ENCODE data around the gene TYW1.
"Not testable (repeated sequence)": the region's sequence is repeated elsewhere in the genome, so short reads cannot be mapped to it uniquely, and the experiment has no call there.

Gene TYW1

GRCh38 chr7:67049908-67050307 lies 53.3 kb downstream of the TYW1 start:
- DNase-seq, result not testable (repeated sequence)

GRCh38 chr7:67052161-67052560 lies 55.5 kb downstream of the TYW1 start:
- not testable (repeated sequence) for DNase-seq

GRCh38 chr7:67056683-67057082 lies 60.0 kb downstream of the TYW1 start:
- DNase-seq, result no peak

GRCh38 chr7:67061321-67061720 lies 64.7 kb downstream of the TYW1 start:
- not testable (repeated sequence) for DNase-seq

GRCh38 chr7:67062802-67063201 lies 66.2 kb downstream of the TYW1 start:
- DNase-seq, result not testable (repeated sequence)

- DNase-seq, result not testable (repeated sequence)
Measured at GRCh38 chr7:67066950-67067622, 70.5 kb downstream of the TYW1 start.

GRCh38 chr7:67076120-67076519 lies 79.5 kb downstream of the TYW1 start:
- DNase-seq, result not testable (repeated sequence)

- not testable (repeated sequence) for DNase-seq
Measured at GRCh38 chr7:67082880-67083279, 86.2 kb downstream of the TYW1 start.

- DNase-seq, result not testable (repeated sequence)
Measured at GRCh38 chr7:67089261-67089660, 92.6 kb downstream of the TYW1 start.

GRCh38 chr7:67091053-67091452 lies 94.4 kb downstream of the TYW1 start:
- not testable (repeated sequence) for DNase-seq

GRCh38 chr7:67098031-67098430 lies 101.4 kb downstream of the TYW1 start:
- DNase-seq, result not testable (repeated sequence)

GRCh38 chr7:67099406-67099805 lies 102.8 kb downstream of the TYW1 start:
- not testable (repeated sequence) for DNase-seq

- DNase-seq, result not testable (repeated sequence)
Measured at GRCh38 chr7:67100038-67100437, 103.4 kb downstream of the TYW1 start.

GRCh38 chr7:67100956-67101361 lies 104.3 kb downstream of the TYW1 start:
- DNase-seq, result no peak

GRCh38 chr7:67104937-67105336 lies 108.3 kb downstream of the TYW1 start:
- DNase-seq, result not testable (repeated sequence)

- no peak for DNase-seq
Measured at GRCh38 chr7:67105377-67105776, 108.7 kb downstream of the TYW1 start.

GRCh38 chr7:67106255-67106654 lies 109.6 kb downstream of the TYW1 start:
- DNase-seq, result not testable (repeated sequence)

- DNase-seq, result not testable (repeated sequence)
Measured at GRCh38 chr7:67111342-67111741, 114.7 kb downstream of the TYW1 start.

- not testable (repeated sequence) for DNase-seq
Measured at GRCh38 chr7:67114483-67115246, 118.0 kb downstream of the TYW1 start.

GRCh38 chr7:67120491-67120890 lies 123.9 kb downstream of the TYW1 start:
- not testable (repeated sequence) for DNase-seq

GRCh38 chr7:67128257-67128656 lies 131.6 kb downstream of the TYW1 start:
- not testable (repeated sequence) for DNase-seq

GRCh38 chr7:67130766-67131165 lies 134.1 kb downstream of the TYW1 start:
- not testable (repeated sequence) for DNase-seq

- not testable (repeated sequence) for DNase-seq
Measured at GRCh38 chr7:67134912-67135311, 138.3 kb downstream of the TYW1 start.

Measured in activated effector memory CD4-positive, alpha-beta T cell treated with Interleukin-2 at 50 U/mL for 16 hours (primary cell).